Measurements from ENCODE around the gene TSPAN14. TPM values are rescaled to one million over a fixed set of nuclear protein-coding genes. Genes with fewer than 3 reads are reported as not detected.

The TSPAN14 gene
- total and polyA plus RNA-seq, 2 of the 13 experiments (the other 11 are each of a cell fraction or from before 2014, with no cell fraction given), result 24.1 to 80.6 TPM

DNA sequence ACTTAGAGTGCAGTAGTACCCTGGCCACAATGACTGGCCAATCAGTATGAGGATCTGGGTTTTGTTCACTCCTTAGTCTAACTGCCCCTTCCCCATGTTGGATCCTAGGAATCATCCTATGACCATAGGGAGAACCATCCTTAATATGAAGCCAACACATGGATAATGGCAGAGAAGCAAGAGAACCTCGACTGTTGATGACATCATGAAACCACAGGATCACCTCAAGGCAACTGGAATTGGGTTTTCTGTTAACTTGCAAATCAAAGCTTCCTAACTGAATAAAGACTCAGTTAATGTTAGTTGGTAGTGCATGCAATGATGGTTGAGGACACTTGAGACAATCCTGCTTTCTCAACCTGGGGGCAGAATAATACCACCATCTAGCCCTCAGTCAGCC is 49.1 kb upstream of the TSPAN14 start (continued):
- TF ChIP-seq, protein P1, sequence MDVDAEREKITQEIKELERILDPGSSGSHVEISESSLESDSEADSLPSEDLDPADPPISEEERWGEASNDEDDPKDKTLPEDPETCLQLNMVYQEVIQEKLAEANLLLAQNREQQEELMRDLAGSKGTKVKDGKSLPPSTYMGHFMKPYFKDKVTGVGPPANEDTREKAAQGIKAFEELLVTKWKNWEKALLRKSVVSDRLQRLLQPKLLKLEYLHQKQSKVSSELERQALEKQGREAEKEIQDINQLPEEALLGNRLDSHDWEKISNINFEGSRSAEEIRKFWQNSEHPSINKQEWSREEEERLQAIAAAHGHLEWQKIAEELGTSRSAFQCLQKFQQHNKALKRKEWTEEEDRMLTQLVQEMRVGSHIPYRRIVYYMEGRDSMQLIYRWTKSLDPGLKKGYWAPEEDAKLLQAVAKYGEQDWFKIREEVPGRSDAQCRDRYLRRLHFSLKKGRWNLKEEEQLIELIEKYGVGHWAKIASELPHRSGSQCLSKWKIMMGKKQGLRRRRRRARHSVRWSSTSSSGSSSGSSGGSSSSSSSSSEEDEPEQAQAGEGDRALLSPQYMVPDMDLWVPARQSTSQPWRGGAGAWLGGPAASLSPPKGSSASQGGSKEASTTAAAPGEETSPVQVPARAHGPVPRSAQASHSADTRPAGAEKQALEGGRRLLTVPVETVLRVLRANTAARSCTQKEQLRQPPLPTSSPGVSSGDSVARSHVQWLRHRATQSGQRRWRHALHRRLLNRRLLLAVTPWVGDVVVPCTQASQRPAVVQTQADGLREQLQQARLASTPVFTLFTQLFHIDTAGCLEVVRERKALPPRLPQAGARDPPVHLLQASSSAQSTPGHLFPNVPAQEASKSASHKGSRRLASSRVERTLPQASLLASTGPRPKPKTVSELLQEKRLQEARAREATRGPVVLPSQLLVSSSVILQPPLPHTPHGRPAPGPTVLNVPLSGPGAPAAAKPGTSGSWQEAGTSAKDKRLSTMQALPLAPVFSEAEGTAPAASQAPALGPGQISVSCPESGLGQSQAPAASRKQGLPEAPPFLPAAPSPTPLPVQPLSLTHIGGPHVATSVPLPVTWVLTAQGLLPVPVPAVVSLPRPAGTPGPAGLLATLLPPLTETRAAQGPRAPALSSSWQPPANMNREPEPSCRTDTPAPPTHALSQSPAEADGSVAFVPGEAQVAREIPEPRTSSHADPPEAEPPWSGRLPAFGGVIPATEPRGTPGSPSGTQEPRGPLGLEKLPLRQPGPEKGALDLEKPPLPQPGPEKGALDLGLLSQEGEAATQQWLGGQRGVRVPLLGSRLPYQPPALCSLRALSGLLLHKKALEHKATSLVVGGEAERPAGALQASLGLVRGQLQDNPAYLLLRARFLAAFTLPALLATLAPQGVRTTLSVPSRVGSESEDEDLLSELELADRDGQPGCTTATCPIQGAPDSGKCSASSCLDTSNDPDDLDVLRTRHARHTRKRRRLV (CRISPR knock-in tag; IDR thresholded peaks at IDR 0.05), result no peak
- TF ChIP-seq SP4 (CRISPR knock-in tag; IDR thresholded peaks at IDR 0.05), result no peak
- no peak for TF ChIP-seq DMAP1 (CRISPR knock-in tag; IDR thresholded peaks at IDR 0.05)
- TF ChIP-seq ZNF30 (CRISPR knock-in tag; IDR thresholded peaks at IDR 0.05), result no peak
- TF ChIP-seq ZNF564 (CRISPR knock-in tag; IDR thresholded peaks at IDR 0.05), result no peak

DNA sequence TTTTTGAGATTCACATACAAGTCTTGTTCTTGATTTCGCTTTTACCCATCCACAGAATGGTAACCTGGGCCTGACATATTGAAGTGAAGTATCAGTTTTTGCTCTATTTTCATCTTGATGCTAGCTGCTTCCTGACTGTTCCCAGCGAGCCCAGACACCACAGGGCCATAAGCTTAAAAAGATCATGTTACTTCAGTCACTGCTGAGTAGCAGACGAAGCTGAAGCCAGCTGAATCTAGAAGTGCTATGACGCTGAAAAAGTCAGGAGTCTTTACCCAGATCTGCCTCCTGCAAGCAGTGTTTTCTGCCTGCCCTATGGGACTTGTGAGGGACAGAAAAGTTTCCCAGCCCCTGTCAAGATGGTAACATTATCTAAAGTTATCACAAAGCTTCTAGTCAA is 48.5 kb upstream of the TSPAN14 start:
- peaks cover 25% of the 10 kb centered on the region for H3K79me2 ChIP-seq (ENCODE audit: insufficient read depth, low read length)
- H2AFZ ChIP-seq (ENCODE audit: low read length), result no peak overlapping the region
- H3K4me3 ChIP-seq (replicated peaks in 1 of 3; ENCODE audit: insufficient read depth in 1 of 3, low read depth in 2 of 3, low read length in 3 of 3), result no peak overlapping the region
- no peak for TF ChIP-seq ETV5 (CRISPR knock-in tag; IDR thresholded peaks at IDR 0.05; ENCODE audit: borderline replicate concordance)
- no peak for TF ChIP-seq ZC3H13 (CRISPR knock-in tag; IDR thresholded peaks at IDR 0.05)
- H4K20me1 ChIP-seq (ENCODE audit: insufficient read depth, low read length), result 0 out of 2 replicates have a peak, but pooled peaks cover 6% of the 10 kb centered on the region
- ATAC-seq (no peak), FAIRE-seq (no peak), DNase-seq (ENCODE audit: low spot score) (no peak)
- no peaks in the 10 kb centered on the region; a peak in 1 of 5 replicates for H3K27me3 ChIP-seq (ENCODE audit: control insufficient read depth in 1 of 2, insufficient read depth in 2 of 2, low read length in 2 of 2)
- no TSS peak for BruUV-seq (replicated peaks)
- peak overlapping the region; percentile 21 for H3K27ac ChIP-seq (ENCODE audit: extremely low read length, insufficient read depth, low read length)
- intact Hi-C loops (cut with micrococcal nuclease; ENCODE audit: unreplicated experiment) (loop anchor here (5.0 kb wide), 1 partner anchor 37 kb away; no protein-coding TSS in a partner anchor), in situ Hi-C loops (cut with HindIII; ENCODE audit: extremely low pct_ligation_motif_present, low pct_unique_long_range_greater_than_20kb) (no loop called here)
- no peaks in the 10 kb centered on the region for H3K36me3 ChIP-seq (replicated peaks in 1 of 2; ENCODE audit: control insufficient read depth in 1 of 2, insufficient read depth in 2 of 2, low read length in 2 of 2)
- H3K9ac ChIP-seq (ENCODE audit: insufficient read depth, low read depth, low read length), result no peak overlapping the region
- ChIA-PET CTCF (ENCODE audit: low intra/inter-chr PET ratio, low total read pairs) (no interaction called here), POLR2A (interaction anchor here (0.9 to 2.0 kb wide), 2 partner anchors 14 to 133 kb away, joined by 3 to 4 read pairs; no protein-coding TSS in a partner anchor)
- WGBS (ENCODE audit: low lambda C conversion rate), result 66% methylated on average over 4 of the region's 4 CpGs
- no peak overlapping the region for H3K4me2 ChIP-seq (ENCODE audit: low read depth, low read length)
- no peaks in the 10 kb centered on the region for H3K9me3 ChIP-seq (ENCODE audit: low read length)
- peaks cover 39% of the 10 kb centered on the region for H3K4me1 ChIP-seq (ENCODE audit: insufficient read depth, low read length)
